HG02623 (cell line): ENCODE results near the gene TRPM5.

Experiments used
- ATAC-seq: cut with Tn5 transposase; IDR thresholded peaks from one replicate; pipeline ENCODE4 v1.9.1; 2021; ENCODE audit warnings: moderate library complexity; ENCODE audit not compliant: unreplicated experiment

TRPM5 gene

GRCh38 chr11:2470495-2470894 lies 26.2 kb upstream of the TRPM5 start:
- ATAC-seq = no peak

- no peak for ATAC-seq
Measured at GRCh38 chr11:2468363-2469235, 24.3 kb upstream of the TRPM5 start.

- no peak for ATAC-seq
Measured at GRCh38 chr11:2467695-2468055, 23.4 kb upstream of the TRPM5 start.

GRCh38 chr11:2466869-2467694 lies 22.8 kb upstream of the TRPM5 start:
- no peak for ATAC-seq

- no peak for ATAC-seq
Measured at GRCh38 chr11:2466069-2466801, 21.9 kb upstream of the TRPM5 start.

- ATAC-seq = no peak
Measured at GRCh38 chr11:2465202-2466068, 21.1 kb upstream of the TRPM5 start.

GRCh38 chr11:2464451-2465165 lies 20.3 kb upstream of the TRPM5 start:
- no peak for ATAC-seq

GRCh38 chr11:2463766-2464277 lies 19.5 kb upstream of the TRPM5 start:
- no peak for ATAC-seq

GRCh38 chr11:2462986-2463765 lies 18.9 kb upstream of the TRPM5 start:
- no peak for ATAC-seq

GRCh38 chr11:2462543-2462985 lies 18.2 kb upstream of the TRPM5 start:
- no peak for ATAC-seq

GRCh38 chr11:2461956-2462542 lies 17.7 kb upstream of the TRPM5 start:
- ATAC-seq = no peak

- no peak for ATAC-seq
Measured at GRCh38 chr11:2461253-2461955, 17.1 kb upstream of the TRPM5 start.

- ATAC-seq = no peak
Measured at GRCh38 chr11:2460540-2461252, 16.4 kb upstream of the TRPM5 start.

GRCh38 chr11:2459796-2460531 lies 15.7 kb upstream of the TRPM5 start:
- no peak for ATAC-seq

GRCh38 chr11:2459016-2459725 lies 14.9 kb upstream of the TRPM5 start:
- ATAC-seq = no peak

- no peak for ATAC-seq
Measured at GRCh38 chr11:2458321-2458720, 14.0 kb upstream of the TRPM5 start.
